GM12872 (cell line): Measurements from ENCODE around the gene CYP1A2.

Experiments
- TF ChIP-seq, protein P1 (sequence below): IDR thresholded peaks from 3 replicates; pipeline ENCODE4 v1.5.1; 2011; ENCODE audit warnings: low read depth, mild to moderate bottlenecking, low read length, moderate library complexity; ENCODE audit not compliant: insufficient read depth

The CYP1A2 gene, protein sequence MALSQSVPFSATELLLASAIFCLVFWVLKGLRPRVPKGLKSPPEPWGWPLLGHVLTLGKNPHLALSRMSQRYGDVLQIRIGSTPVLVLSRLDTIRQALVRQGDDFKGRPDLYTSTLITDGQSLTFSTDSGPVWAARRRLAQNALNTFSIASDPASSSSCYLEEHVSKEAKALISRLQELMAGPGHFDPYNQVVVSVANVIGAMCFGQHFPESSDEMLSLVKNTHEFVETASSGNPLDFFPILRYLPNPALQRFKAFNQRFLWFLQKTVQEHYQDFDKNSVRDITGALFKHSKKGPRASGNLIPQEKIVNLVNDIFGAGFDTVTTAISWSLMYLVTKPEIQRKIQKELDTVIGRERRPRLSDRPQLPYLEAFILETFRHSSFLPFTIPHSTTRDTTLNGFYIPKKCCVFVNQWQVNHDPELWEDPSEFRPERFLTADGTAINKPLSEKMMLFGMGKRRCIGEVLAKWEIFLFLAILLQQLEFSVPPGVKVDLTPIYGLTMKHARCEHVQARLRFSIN

GRCh38 chr15:74748322-74748946 is at the start of gene CYP1A2:
Gene CYP1A2, plus strand, starts transcription at chr15:74748845. Its CDS starts 894 bp downstream, at chr15:74749739.
- TF ChIP-seq, protein P1, sequence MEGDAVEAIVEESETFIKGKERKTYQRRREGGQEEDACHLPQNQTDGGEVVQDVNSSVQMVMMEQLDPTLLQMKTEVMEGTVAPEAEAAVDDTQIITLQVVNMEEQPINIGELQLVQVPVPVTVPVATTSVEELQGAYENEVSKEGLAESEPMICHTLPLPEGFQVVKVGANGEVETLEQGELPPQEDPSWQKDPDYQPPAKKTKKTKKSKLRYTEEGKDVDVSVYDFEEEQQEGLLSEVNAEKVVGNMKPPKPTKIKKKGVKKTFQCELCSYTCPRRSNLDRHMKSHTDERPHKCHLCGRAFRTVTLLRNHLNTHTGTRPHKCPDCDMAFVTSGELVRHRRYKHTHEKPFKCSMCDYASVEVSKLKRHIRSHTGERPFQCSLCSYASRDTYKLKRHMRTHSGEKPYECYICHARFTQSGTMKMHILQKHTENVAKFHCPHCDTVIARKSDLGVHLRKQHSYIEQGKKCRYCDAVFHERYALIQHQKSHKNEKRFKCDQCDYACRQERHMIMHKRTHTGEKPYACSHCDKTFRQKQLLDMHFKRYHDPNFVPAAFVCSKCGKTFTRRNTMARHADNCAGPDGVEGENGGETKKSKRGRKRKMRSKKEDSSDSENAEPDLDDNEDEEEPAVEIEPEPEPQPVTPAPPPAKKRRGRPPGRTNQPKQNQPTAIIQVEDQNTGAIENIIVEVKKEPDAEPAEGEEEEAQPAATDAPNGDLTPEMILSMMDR: no peak

DNA sequence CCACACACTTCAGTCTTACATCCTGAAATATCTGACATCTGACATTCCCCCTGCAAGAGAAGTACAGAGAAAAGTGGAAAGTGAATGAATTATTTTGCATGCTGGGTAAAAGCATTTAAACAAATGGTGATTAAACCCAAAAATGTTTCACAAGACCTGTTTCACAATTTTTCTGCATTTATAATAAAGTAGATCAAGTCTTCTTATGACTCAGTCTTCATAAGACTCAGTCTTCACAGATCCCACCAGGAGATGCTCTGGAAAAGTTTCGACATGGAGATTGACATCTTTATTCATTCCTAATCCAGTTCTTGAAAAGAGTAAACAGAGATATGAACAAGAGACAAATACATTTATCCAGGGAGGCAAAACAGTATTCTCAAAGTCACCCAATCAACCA is 39.6 kb upstream of the CYP1A2 start:
- TF ChIP-seq, protein P1: no peak

GRCh38 chr15:74709892-74710291 is 38.8 kb upstream of the CYP1A2 start:
- TF ChIP-seq, protein P1: no peak

DNA sequence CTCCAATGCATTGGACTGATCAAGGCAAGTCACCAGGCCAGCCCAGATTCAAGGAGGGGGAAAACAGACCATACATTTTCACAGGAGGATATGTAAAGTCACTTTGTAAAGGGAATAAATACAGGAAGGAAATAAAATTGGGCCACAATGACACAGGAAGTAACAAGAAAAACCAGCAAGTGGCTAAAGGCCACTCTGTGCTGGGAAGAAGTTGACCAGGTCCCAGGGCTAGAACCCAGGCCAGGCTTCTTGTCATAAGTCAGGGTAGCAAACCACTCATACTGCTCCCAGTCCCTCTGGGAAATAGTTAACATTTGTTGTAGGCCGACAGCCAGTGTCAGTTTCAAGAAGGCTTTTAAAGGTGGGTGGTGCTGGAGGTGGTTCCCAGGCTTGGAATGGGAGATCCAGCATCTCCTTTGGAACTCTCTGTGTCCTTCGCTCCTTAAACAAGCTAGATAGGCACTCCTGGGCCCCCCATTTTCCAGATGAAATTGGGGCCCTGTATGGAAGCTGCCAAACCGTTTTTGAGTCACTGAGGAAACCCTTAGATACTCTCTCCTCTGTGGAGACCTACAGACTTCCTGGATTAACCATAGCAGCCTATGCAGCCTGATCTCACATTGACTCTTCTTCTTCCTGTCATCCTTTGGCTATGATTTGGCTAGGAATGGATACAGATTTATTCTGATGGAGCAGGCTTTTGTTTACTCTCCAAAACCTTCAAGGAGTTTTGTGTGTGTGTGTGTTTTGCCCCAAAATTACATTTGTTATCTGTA is 38.1 kb upstream of the CYP1A2 start:
- TF ChIP-seq, protein P1: no peak

DNA sequence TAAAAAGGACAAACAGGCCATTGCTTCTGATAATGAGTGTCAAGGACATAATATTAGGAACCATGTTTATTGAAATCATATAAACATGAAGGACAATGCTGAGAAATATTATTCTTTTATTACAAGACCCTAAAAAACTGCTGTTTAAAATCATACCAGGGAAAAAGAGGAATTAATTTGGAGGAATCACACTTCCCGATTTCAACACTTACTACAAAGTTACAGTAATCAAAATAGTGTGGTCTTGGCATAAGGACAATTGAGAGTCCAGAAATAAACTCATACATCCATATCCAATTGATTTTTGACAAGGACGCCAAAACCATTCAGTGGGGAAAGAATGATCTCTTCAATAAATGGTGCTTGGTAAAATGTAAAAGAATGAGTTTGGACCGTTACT is 36.3 kb upstream of the CYP1A2 start:
- TF ChIP-seq, protein P1: no peak

DNA sequence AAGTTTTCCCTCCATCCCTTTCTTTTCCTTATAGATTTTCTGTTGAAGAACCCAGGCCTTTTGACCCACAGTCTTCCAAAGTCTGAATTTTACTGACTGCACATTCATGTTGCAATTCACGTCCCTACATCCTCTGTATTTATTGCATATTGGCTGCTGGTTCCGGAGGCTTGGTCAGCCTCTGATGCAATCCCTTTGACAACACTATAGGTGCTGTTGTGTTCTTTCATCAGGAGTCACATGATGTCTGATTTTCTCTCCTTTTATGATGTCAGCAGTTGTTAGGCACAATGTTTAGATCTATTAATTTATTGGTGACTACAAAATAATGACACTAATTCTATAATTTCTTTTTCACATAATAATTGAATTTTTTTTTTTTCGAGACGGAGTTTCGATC is 32.0 kb upstream of the CYP1A2 start:
- TF ChIP-seq, protein P1: no peak

DNA sequence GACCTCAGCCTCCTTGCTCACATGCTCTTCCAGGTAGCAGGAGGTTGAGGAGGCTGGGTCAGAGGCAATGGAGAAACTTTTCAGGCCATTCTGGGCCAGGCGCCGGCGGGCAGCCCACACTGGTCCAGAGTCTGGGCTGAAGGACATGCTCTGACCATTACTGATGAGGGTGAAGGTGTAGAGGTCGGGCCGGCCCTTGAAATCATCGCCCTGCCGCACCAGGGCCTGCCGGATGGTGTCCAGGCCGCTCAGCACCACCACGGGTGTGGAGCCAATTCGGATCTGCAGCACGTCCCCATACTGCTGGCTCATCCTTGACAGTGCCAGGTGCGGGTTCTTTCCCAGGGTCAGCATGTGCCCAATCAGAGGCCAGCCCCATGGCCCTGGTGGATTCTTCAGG is 26.1 kb upstream of the CYP1A2 start:
- TF ChIP-seq, protein P1: no peak
